Measurements from ENCODE around the gene XPO6.
"Not testable (repeated sequence)": the region's sequence is repeated elsewhere in the genome, so short reads cannot be mapped to it uniquely, and the experiment has no call there.

Gene XPO6

GRCh38 chr16:28257256-28257655 lies 45.5 kb upstream of the XPO6 start:
- in situ Hi-C loops (cut with MboI; ENCODE audit: low sequenced_read_pairs, unreplicated experiment): no loop called here
- DNase-seq (ENCODE audit: low spot score): no peak
- TF ChIP-seq CTCF (IDR thresholded peaks at IDR 0.05; ENCODE audit: borderline replicate concordance, control extremely low read depth, extremely low read depth, insufficient read depth, missing control alignments): no peak

GRCh38 chr16:28255838-28256237 lies 44.1 kb upstream of the XPO6 start:
- DNase-seq (ENCODE audit: low spot score): no peak
- in situ Hi-C loops (cut with MboI; ENCODE audit: low sequenced_read_pairs, unreplicated experiment): no loop called here
- no peak for TF ChIP-seq CTCF (IDR thresholded peaks at IDR 0.05; ENCODE audit: borderline replicate concordance, control extremely low read depth, extremely low read depth, insufficient read depth, missing control alignments)

GRCh38 chr16:28254158-28254557 lies 42.4 kb upstream of the XPO6 start:
- in situ Hi-C loops (cut with MboI; ENCODE audit: low sequenced_read_pairs, unreplicated experiment): no loop called here
- DNase-seq (ENCODE audit: low spot score): no peak
- no peak for TF ChIP-seq CTCF (IDR thresholded peaks at IDR 0.05; ENCODE audit: borderline replicate concordance, control extremely low read depth, extremely low read depth, insufficient read depth, missing control alignments)

- in situ Hi-C loops (cut with MboI; ENCODE audit: low sequenced_read_pairs, unreplicated experiment): no loop called here
- DNase-seq (ENCODE audit: low spot score): no peak
- no peak for TF ChIP-seq CTCF (IDR thresholded peaks at IDR 0.05; ENCODE audit: borderline replicate concordance, control extremely low read depth, extremely low read depth, insufficient read depth, missing control alignments)
These were observed 39.2 kb upstream of the XPO6 start for GRCh38 chr16:28250999-28251398.

- in situ Hi-C loops (cut with MboI; ENCODE audit: low sequenced_read_pairs, unreplicated experiment): loop anchor here (25.0 kb wide), 1 partner anchor 287 kb away; no protein-coding TSS in a partner anchor
- DNase-seq (ENCODE audit: low spot score): not testable (repeated sequence)
These were observed 37.7 kb upstream of the XPO6 start for GRCh38 chr16:28249483-28249882.

- in situ Hi-C loops (cut with MboI; ENCODE audit: low sequenced_read_pairs, unreplicated experiment): loop anchor here (25.0 kb wide), 1 partner anchor 280 kb away; no protein-coding TSS in a partner anchor
- no peak for TF ChIP-seq CTCF (IDR thresholded peaks at IDR 0.05; ENCODE audit: borderline replicate concordance, control extremely low read depth, extremely low read depth, insufficient read depth, missing control alignments)
These were observed 30.2 kb upstream of the XPO6 start for GRCh38 chr16:28241924-28242323.

GRCh38 chr16:28237754-28238357 lies 26.1 kb upstream of the XPO6 start:
- in situ Hi-C loops (cut with MboI; ENCODE audit: low sequenced_read_pairs, unreplicated experiment): loop anchor here (25.0 kb wide), 1 partner anchor 276 kb away; no protein-coding TSS in a partner anchor
- no peak for TF ChIP-seq CTCF (IDR thresholded peaks at IDR 0.05; ENCODE audit: borderline replicate concordance, control extremely low read depth, extremely low read depth, insufficient read depth, missing control alignments)
- DNase-seq (ENCODE audit: low spot score): no peak

More at GRCh38 chr16:28241924-28242323, 30.2 kb upstream of the XPO6 start:
- no peak for DNase-seq (ENCODE audit: low spot score)

Measured in GM13976 (cell line).